Measurements from ENCODE around the gene ADAR.

ADAR gene

GRCh38 chr1:154626456-154627256 lies 18.7 kb upstream of the ADAR start:
- Histone ChIP-seq H3K9me3 (ENCODE audit: control insufficient read depth, insufficient read depth, low read length) (no peaks in the 10 kb centered on the region), H3K9ac (ENCODE audit: low read depth, low read length) (peak overlapping the region; percentile 92), H3K4me3 (ENCODE audit: low read depth, low read length) (peak overlapping the region; percentile 91), H3K36me3 (ENCODE audit: control insufficient read depth, insufficient read depth, low read length) (no peaks in the 10 kb centered on the region), H3K27me3 (ENCODE audit: control insufficient read depth, insufficient read depth, low read length) (no peaks in the 10 kb centered on the region), H3K4me1 (ENCODE audit: control insufficient read depth, insufficient read depth, low read length) (peaks cover 4% of the 10 kb centered on the region)

GRCh38 chr1:154624746-154625643 lies 17.0 kb upstream of the ADAR start:
- Histone ChIP-seq H3K4me1 (ENCODE audit: control insufficient read depth, insufficient read depth, low read length) (peaks cover 4% of the 10 kb centered on the region), H3K27me3 (ENCODE audit: control insufficient read depth, insufficient read depth, low read length) (no peaks in the 10 kb centered on the region), H3K36me3 (ENCODE audit: control insufficient read depth, insufficient read depth, low read length) (no peaks in the 10 kb centered on the region), H3K4me3 (ENCODE audit: low read depth, low read length) (no peak overlapping the region), H3K9ac (ENCODE audit: low read depth, low read length) (no peak overlapping the region), H3K9me3 (ENCODE audit: control insufficient read depth, insufficient read depth, low read length) (no peaks in the 10 kb centered on the region)

- Histone ChIP-seq H3K36me3 (ENCODE audit: control insufficient read depth, insufficient read depth, low read length) (no peaks in the 10 kb centered on the region), H3K4me1 (ENCODE audit: control insufficient read depth, insufficient read depth, low read length) (peaks cover 4% of the 10 kb centered on the region), H3K9ac (ENCODE audit: low read depth, low read length) (no peak overlapping the region), H3K27me3 (ENCODE audit: control insufficient read depth, insufficient read depth, low read length) (no peaks in the 10 kb centered on the region), H3K9me3 (ENCODE audit: control insufficient read depth, insufficient read depth, low read length) (no peaks in the 10 kb centered on the region), H3K4me3 (ENCODE audit: low read depth, low read length) (no peak overlapping the region)
Observed at GRCh38 chr1:154623358-154623757, 15.4 kb upstream of the ADAR start.

GRCh38 chr1:154622503-154623039 lies 14.6 kb upstream of the ADAR start:
- H3K4me1 ChIP-seq (ENCODE audit: control insufficient read depth, insufficient read depth, low read length), result peaks cover 4% of the 10 kb centered on the region

GRCh38 chr1:154621875-154622274 lies 13.9 kb upstream of the ADAR start:
- Histone ChIP-seq H3K9ac (ENCODE audit: low read depth, low read length) (no peak overlapping the region), H3K4me3 (ENCODE audit: low read depth, low read length) (no peak overlapping the region), H3K36me3 (ENCODE audit: control insufficient read depth, insufficient read depth, low read length) (no peaks in the 10 kb centered on the region), H3K9me3 (ENCODE audit: control insufficient read depth, insufficient read depth, low read length) (no peaks in the 10 kb centered on the region), H3K4me1 (ENCODE audit: control insufficient read depth, insufficient read depth, low read length) (peaks cover 10% of the 10 kb centered on the region), H3K27me3 (ENCODE audit: control insufficient read depth, insufficient read depth, low read length) (no peaks in the 10 kb centered on the region)

More at GRCh38 chr1:154622503-154623039, 14.6 kb upstream of the ADAR start:
- no peak overlapping the region for H3K4me3 ChIP-seq (ENCODE audit: low read depth, low read length)
- no peak overlapping the region for H3K9ac ChIP-seq (ENCODE audit: low read depth, low read length)
- no peaks in the 10 kb centered on the region for H3K9me3 ChIP-seq (ENCODE audit: control insufficient read depth, insufficient read depth, low read length)
- no peaks in the 10 kb centered on the region for H3K36me3 ChIP-seq (ENCODE audit: control insufficient read depth, insufficient read depth, low read length)
- no peaks in the 10 kb centered on the region for H3K27me3 ChIP-seq (ENCODE audit: control insufficient read depth, insufficient read depth, low read length)

- no peaks in the 10 kb centered on the region for H3K27me3 ChIP-seq (ENCODE audit: control insufficient read depth, insufficient read depth, low read length)
- no peak overlapping the region for H3K9ac ChIP-seq (ENCODE audit: low read depth, low read length)
- peaks cover 16% of the 10 kb centered on the region for H3K4me1 ChIP-seq (ENCODE audit: control insufficient read depth, insufficient read depth, low read length)
- H3K9me3 ChIP-seq (ENCODE audit: control insufficient read depth, insufficient read depth, low read length), result no peaks in the 10 kb centered on the region
- H3K36me3 ChIP-seq (ENCODE audit: control insufficient read depth, insufficient read depth, low read length), result no peaks in the 10 kb centered on the region
- no peak overlapping the region for H3K4me3 ChIP-seq (ENCODE audit: low read depth, low read length)
Observed at GRCh38 chr1:154620751-154621150, 12.8 kb upstream of the ADAR start.

- Histone ChIP-seq H3K4me3 (ENCODE audit: low read depth, low read length) (no peak overlapping the region), H3K9me3 (ENCODE audit: control insufficient read depth, insufficient read depth, low read length) (no peaks in the 10 kb centered on the region), H3K4me1 (ENCODE audit: control insufficient read depth, insufficient read depth, low read length) (peaks cover 26% of the 10 kb centered on the region), H3K9ac (ENCODE audit: low read depth, low read length) (no peak overlapping the region), H3K36me3 (ENCODE audit: control insufficient read depth, insufficient read depth, low read length) (no peaks in the 10 kb centered on the region), H3K27me3 (ENCODE audit: control insufficient read depth, insufficient read depth, low read length) (no peaks in the 10 kb centered on the region)
Observed at GRCh38 chr1:154619181-154619948, 11.4 kb upstream of the ADAR start.

- Histone ChIP-seq H3K27me3 (ENCODE audit: control insufficient read depth, insufficient read depth, low read length) (no peaks in the 10 kb centered on the region), H3K4me3 (ENCODE audit: low read depth, low read length) (no peak overlapping the region), H3K9me3 (ENCODE audit: control insufficient read depth, insufficient read depth, low read length) (no peaks in the 10 kb centered on the region), H3K9ac (ENCODE audit: low read depth, low read length) (no peak overlapping the region), H3K36me3 (ENCODE audit: control insufficient read depth, insufficient read depth, low read length) (no peaks in the 10 kb centered on the region), H3K4me1 (ENCODE audit: control insufficient read depth, insufficient read depth, low read length) (peaks cover 32% of the 10 kb centered on the region)
Observed at GRCh38 chr1:154616659-154617345, 8.8 kb upstream of the ADAR start.

GRCh38 chr1:154615411-154615810 lies 7.4 kb upstream of the ADAR start:
- no peaks in the 10 kb centered on the region for H3K9me3 ChIP-seq (ENCODE audit: control insufficient read depth, insufficient read depth, low read length)
- H3K9ac ChIP-seq (ENCODE audit: low read depth, low read length), result no peak overlapping the region
- H3K4me1 ChIP-seq (ENCODE audit: control insufficient read depth, insufficient read depth, low read length), result peaks cover 39% of the 10 kb centered on the region
- H3K36me3 ChIP-seq (ENCODE audit: control insufficient read depth, insufficient read depth, low read length), result no peaks in the 10 kb centered on the region
- no peak overlapping the region for H3K4me3 ChIP-seq (ENCODE audit: low read depth, low read length)
- H3K27me3 ChIP-seq (ENCODE audit: control insufficient read depth, insufficient read depth, low read length), result no peaks in the 10 kb centered on the region

- Histone ChIP-seq H3K4me1 (ENCODE audit: control insufficient read depth, insufficient read depth, low read length) (peaks cover 43% of the 10 kb centered on the region), H3K27me3 (ENCODE audit: control insufficient read depth, insufficient read depth, low read length) (no peaks in the 10 kb centered on the region), H3K9me3 (ENCODE audit: control insufficient read depth, insufficient read depth, low read length) (no peaks in the 10 kb centered on the region), H3K4me3 (ENCODE audit: low read depth, low read length) (no peak overlapping the region), H3K9ac (ENCODE audit: low read depth, low read length) (no peak overlapping the region), H3K36me3 (ENCODE audit: control insufficient read depth, insufficient read depth, low read length) (no peaks in the 10 kb centered on the region)
Observed at GRCh38 chr1:154614901-154615300, 6.9 kb upstream of the ADAR start.

- Histone ChIP-seq H3K27me3 (ENCODE audit: control insufficient read depth, insufficient read depth, low read length) (no peaks in the 10 kb centered on the region), H3K9ac (ENCODE audit: low read depth, low read length) (no peak overlapping the region), H3K4me3 (ENCODE audit: low read depth, low read length) (no peak overlapping the region), H3K9me3 (ENCODE audit: control insufficient read depth, insufficient read depth, low read length) (no peaks in the 10 kb centered on the region), H3K36me3 (ENCODE audit: control insufficient read depth, insufficient read depth, low read length) (no peaks in the 10 kb centered on the region), H3K4me1 (ENCODE audit: control insufficient read depth, insufficient read depth, low read length) (peaks cover 46% of the 10 kb centered on the region)
Observed at GRCh38 chr1:154614247-154614646, 6.3 kb upstream of the ADAR start.
